ENCODE data around the gene BCL11B.
A peak's percentile ranks its signal among the peaks of the same experiment; 100 is the strongest.

Gene BCL11B

GRCh38 chr14:99267837-99268781 lies 3.9 kb downstream of the BCL11B start:
- DNase-seq (ENCODE audit: low spot score): no peak

GRCh38 chr14:99267381-99267780 lies 4.6 kb downstream of the BCL11B start:
- DNase-seq (ENCODE audit: low spot score): no peak

GRCh38 chr14:99266181-99267178 lies 5.5 kb downstream of the BCL11B start:
- peak; percentile 89 for DNase-seq (ENCODE audit: low spot score)

- no peak for DNase-seq (ENCODE audit: low spot score)
Measured at GRCh38 chr14:99265571-99265970, 6.4 kb downstream of the BCL11B start.

- DNase-seq (ENCODE audit: low spot score): no peak
Measured at GRCh38 chr14:99264691-99265450, 7.1 kb downstream of the BCL11B start.

GRCh38 chr14:99263564-99264330 lies 8.2 kb downstream of the BCL11B start:
- no peak for DNase-seq (ENCODE audit: low spot score)

- no peak for DNase-seq (ENCODE audit: low spot score)
Measured at GRCh38 chr14:99262977-99263448, 9.0 kb downstream of the BCL11B start.

GRCh38 chr14:99261912-99262787 lies 9.8 kb downstream of the BCL11B start:
- no peak for DNase-seq (ENCODE audit: low spot score)

GRCh38 chr14:99260587-99261551 lies 11.1 kb downstream of the BCL11B start:
- DNase-seq (ENCODE audit: low spot score): no peak

GRCh38 chr14:99260116-99260515 lies 11.9 kb downstream of the BCL11B start:
- DNase-seq (ENCODE audit: low spot score): no peak

- no peak for DNase-seq (ENCODE audit: low spot score)
Measured at GRCh38 chr14:99258876-99259726, 12.9 kb downstream of the BCL11B start.

GRCh38 chr14:99258341-99258861 lies 13.6 kb downstream of the BCL11B start:
- no peak for DNase-seq (ENCODE audit: low spot score)

GRCh38 chr14:99257673-99258221 lies 14.2 kb downstream of the BCL11B start:
- DNase-seq (ENCODE audit: low spot score): no peak

GRCh38 chr14:99257122-99257672 lies 14.8 kb downstream of the BCL11B start:
- no peak for DNase-seq (ENCODE audit: low spot score)

GRCh38 chr14:99256483-99256874 lies 15.5 kb downstream of the BCL11B start:
- no peak for DNase-seq (ENCODE audit: low spot score)

GRCh38 chr14:99255621-99256482 lies 16.1 kb downstream of the BCL11B start:
- DNase-seq (ENCODE audit: low spot score): no peak
